GM23248 (cell line): ENCODE results near the gene ANLN. TPM values are rescaled to one million over a fixed set of nuclear protein-coding genes. Genes with fewer than 3 reads are reported as not detected.

Experiments used
- DNase-seq: peaks from one replicate; pipeline ENCODE4 v3.0.0-alpha.2; 2015
- H2AFZ ChIP-seq: fragments of 200-600 bp; sonication (generic); 2 replicates; pipeline ENCODE4 v1.6.1; 2016; ENCODE audit warnings: antibody characterized with exemption
- H3F3A ChIP-seq: fragments of 200-600 bp; sonication (generic); 2 replicates; pipeline ENCODE4 v1.6.1; 2016; ENCODE audit warnings: mild to moderate bottlenecking, antibody characterized with exemption, mixed run types; ENCODE audit not compliant: insufficient read depth
- H3K27ac ChIP-seq: fragments of 200-600 bp; sonication (generic); 2 replicates; pipeline ENCODE4 v1.5.1; 2016; ENCODE audit warnings: mild to moderate bottlenecking
- H3K27me3 ChIP-seq: fragments of 200-600 bp; sonication (generic); replicated peaks from 2 replicates; pipeline ENCODE4 v1.6.1; 2016; ENCODE audit warnings: mild to moderate bottlenecking; ENCODE audit not compliant: insufficient read depth
- H3K36me3 ChIP-seq: fragments of 200-600 bp; sonication (generic); 2 replicates; pipeline ENCODE4 v1.6.1; 2016; ENCODE audit warnings: low read depth, mild to moderate bottlenecking
- H3K4me1 ChIP-seq: fragments of 200-600 bp; sonication (generic); 2 replicates; pipeline ENCODE4 v1.6.1; 2016; ENCODE audit warnings: mild to moderate bottlenecking; ENCODE audit not compliant: insufficient read depth
- H3K4me2 ChIP-seq: fragments of 200-600 bp; sonication (generic); one replicate; pipeline ENCODE4 v1.6.1; 2016; ENCODE audit warnings: mild to moderate bottlenecking; ENCODE audit not compliant: unreplicated experiment
- H3K4me3 ChIP-seq: fragments of 200-600 bp; sonication (generic); 2 replicates; pipeline ENCODE4 v1.5.1; 2016; ENCODE audit warnings: mild to moderate bottlenecking
- H3K79me2 ChIP-seq: fragments of 200-600 bp; sonication (generic); 2 replicates; pipeline ENCODE4 v1.6.1; 2016; ENCODE audit warnings: mild to moderate bottlenecking; ENCODE audit not compliant: insufficient read depth
- H3K9ac ChIP-seq: fragments of 200-600 bp; sonication (generic); 2 replicates; pipeline ENCODE4 v1.6.1; 2016; ENCODE audit warnings: mild to moderate bottlenecking
- H3K9me2 ChIP-seq: fragments of 200-600 bp; sonication (generic); 2 replicates; pipeline ENCODE4 v1.6.1; 2016; ENCODE audit warnings: mixed run types, mild to moderate bottlenecking, moderate library complexity; ENCODE audit not compliant: insufficient read depth
- H3K9me3 ChIP-seq: fragments of 200-600 bp; sonication (generic); one replicate; pipeline ENCODE4 v1.6.1; 2017; ENCODE audit warnings: low read depth
- H4K20me1 ChIP-seq: fragments of 200-600 bp; sonication (generic); 2 replicates; pipeline ENCODE4 v1.6.0; 2016; ENCODE audit not compliant: insufficient read depth
- EZH2 ChIP-seq: fragments of 200-600 bp; sonication (generic); IDR thresholded peaks from 2 replicates; pipeline ENCODE4 v1.6.1; 2018; ENCODE audit warnings: antibody characterized with exemption, mild to moderate bottlenecking; ENCODE audit not compliant: insufficient read depth, poor library complexity, severe bottlenecking
- EZH2phosphoT487 ChIP-seq: fragments of 200-600 bp; sonication (generic); IDR thresholded peaks from 2 replicates; pipeline ENCODE4 v1.6.1; 2018; ENCODE audit warnings: antibody characterized with exemption, moderate library complexity, mild to moderate bottlenecking, low read depth; ENCODE audit not compliant: insufficient read depth
- WGBS, 2 experiments: methylation state at CpG; one replicate each; pipeline ENCODE4 v1.1.6; 2015 to 2017; ENCODE audit warnings: low lambda C conversion rate in 2 of 2, low coverage in 1 of 2; ENCODE audit errors: missing lambda C conversion rate in 2 of 2; 5-methylcytosine and 5-hydroxymethylcytosine counted together
- in situ Hi-C: fragments of 300-500 bp; cut with MboI; formaldehyde crosslinking; loops from 2 replicates; pipeline ENCODE4 v1.15.0; 2020
- polyA plus RNA-seq: library from polyadenylated mRNA; unstranded; fragments of >200 nt; fragmentation: Nextera tagmentation; extraction: Ambion mirVana; gene quantifications from 2 replicates; pipeline ENCODE4 v1.2.1, GENCODE V29; 2016
- total RNA-seq: library from RNA; depleted of rRNA; stranded (reverse); fragments of >200 nt; shearing (Covaris generic); gene quantifications from 2 replicates; pipeline ENCODE4 v1.2.3, GENCODE V29; 2014

ANLN gene
- total and polyA plus RNA-seq, 2 experiments from 2014 or later, result 38.4 to 55.6 TPM

- Histone ChIP-seq H3K4me1 (no peaks in the 10 kb centered on the region), H3K9me2 (no peaks in the 10 kb centered on the region), H3K27ac (no peak overlapping the region), H3K9me3 (no peaks in the 10 kb centered on the region), H3K27me3 (peaks cover 13% of the 10 kb centered on the region; the same call in 1 of the 2 replicates), H3K4me3 (no peak overlapping the region), H3K36me3 (no peaks in the 10 kb centered on the region), H3F3A (0 out of 2 replicates have a peak, but pooled peaks cover 3% of the 10 kb centered on the region), H3K4me2 (no peak overlapping the region), H3K9ac (no peak overlapping the region), H3K79me2 (no peaks in the 10 kb centered on the region), H2AFZ (no peak overlapping the region), H4K20me1 (no peaks in the 10 kb centered on the region)
- TF ChIP-seq EZH2phosphoT487, result no peak
- TF ChIP-seq EZH2, result no peak
- in situ Hi-C loops, result no loop called here
- peak; percentile 28 for DNase-seq
- WGBS, 2 experiments, result 48 to 52% methylated on average over 2 of the region's 2 CpGs
Measured at GRCh38 chr7:36468370-36469101, 78.9 kb downstream of the ANLN start.

- no peak overlapping the region for H2AFZ ChIP-seq
- no peaks in the 10 kb centered on the region for H3K9me2 ChIP-seq
- peaks cover 6% of the 10 kb centered on the region; the same call in 1 of the 2 replicates for H3K27me3 ChIP-seq
- H4K20me1 ChIP-seq, result no peaks in the 10 kb centered on the region
- H3K4me2 ChIP-seq, result no peak overlapping the region
- no peak overlapping the region for H3K27ac ChIP-seq
- no peaks in the 10 kb centered on the region for H3K9me3 ChIP-seq
- H3K36me3 ChIP-seq, result no peaks in the 10 kb centered on the region
- in situ Hi-C loops, result no loop called here
- TF ChIP-seq EZH2 (no peak), EZH2phosphoT487 (no peak)
- H3K79me2 ChIP-seq, result no peaks in the 10 kb centered on the region
- 0 out of 2 replicates have a peak, but pooled peaks cover 3% of the 10 kb centered on the region for H3F3A ChIP-seq
- H3K9ac ChIP-seq, result no peak overlapping the region
- no peak overlapping the region for H3K4me3 ChIP-seq
- no peaks in the 10 kb centered on the region for H3K4me1 ChIP-seq
- DNase-seq, result no peak
Measured at GRCh38 chr7:36469236-36469635, 79.6 kb downstream of the ANLN start.

GRCh38 chr7:36472141-36472729 lies 82.6 kb downstream of the ANLN start:
- H3F3A ChIP-seq, result 0 out of 2 replicates have a peak, but pooled peaks cover 3% of the 10 kb centered on the region
- in situ Hi-C loops, result no loop called here
- no peak overlapping the region for H2AFZ ChIP-seq
- no peak overlapping the region for H3K9ac ChIP-seq
- no peak overlapping the region for H3K27ac ChIP-seq
- no peak overlapping the region for H3K4me2 ChIP-seq
- H3K79me2 ChIP-seq, result no peaks in the 10 kb centered on the region
- no peaks in the 10 kb centered on the region for H4K20me1 ChIP-seq
- TF ChIP-seq EZH2phosphoT487 (no peak), EZH2 (no peak)
- no peak overlapping the region for H3K4me3 ChIP-seq
- 63 to 67% methylated on average over 3 of the region's 3 CpGs for WGBS, 2 experiments
- 0 out of 2 replicates have a peak, but pooled peaks cover 3% of the 10 kb centered on the region for H3K27me3 ChIP-seq
- no peaks in the 10 kb centered on the region for H3K4me1 ChIP-seq
- no peaks in the 10 kb centered on the region for H3K36me3 ChIP-seq
- no peaks in the 10 kb centered on the region for H3K9me3 ChIP-seq
- H3K9me2 ChIP-seq, result no peaks in the 10 kb centered on the region
- no peak for DNase-seq

GRCh38 chr7:36473454-36474282 lies 84.0 kb downstream of the ANLN start:
- DNase-seq, result peak; percentile 51
- Histone ChIP-seq H3K9me3 (no peaks in the 10 kb centered on the region), H2AFZ (no peak overlapping the region), H3K4me3 (no peak overlapping the region), H3F3A (0 out of 2 replicates have a peak, but pooled peaks cover 2% of the 10 kb centered on the region), H3K4me1 (no peaks in the 10 kb centered on the region), H3K27me3 (0 out of 2 replicates have a peak, but pooled peaks cover 3% of the 10 kb centered on the region), H3K79me2 (no peaks in the 10 kb centered on the region), H3K9me2 (no peaks in the 10 kb centered on the region), H3K4me2 (no peak overlapping the region), H3K9ac (no peak overlapping the region), H4K20me1 (no peaks in the 10 kb centered on the region), H3K36me3 (no peaks in the 10 kb centered on the region), H3K27ac (no peak overlapping the region)
- 48 to 53% methylated on average over 11 to 12 of the region's 12 CpGs for WGBS, 2 experiments
- in situ Hi-C loops, result no loop called here
- TF ChIP-seq EZH2, result no peak
- no peak for TF ChIP-seq EZH2phosphoT487
